ENCODE measurements around the gene RNF34.
A peak's percentile ranks its signal among the peaks of the same experiment; 100 is the strongest.

Gene RNF34

DNA sequence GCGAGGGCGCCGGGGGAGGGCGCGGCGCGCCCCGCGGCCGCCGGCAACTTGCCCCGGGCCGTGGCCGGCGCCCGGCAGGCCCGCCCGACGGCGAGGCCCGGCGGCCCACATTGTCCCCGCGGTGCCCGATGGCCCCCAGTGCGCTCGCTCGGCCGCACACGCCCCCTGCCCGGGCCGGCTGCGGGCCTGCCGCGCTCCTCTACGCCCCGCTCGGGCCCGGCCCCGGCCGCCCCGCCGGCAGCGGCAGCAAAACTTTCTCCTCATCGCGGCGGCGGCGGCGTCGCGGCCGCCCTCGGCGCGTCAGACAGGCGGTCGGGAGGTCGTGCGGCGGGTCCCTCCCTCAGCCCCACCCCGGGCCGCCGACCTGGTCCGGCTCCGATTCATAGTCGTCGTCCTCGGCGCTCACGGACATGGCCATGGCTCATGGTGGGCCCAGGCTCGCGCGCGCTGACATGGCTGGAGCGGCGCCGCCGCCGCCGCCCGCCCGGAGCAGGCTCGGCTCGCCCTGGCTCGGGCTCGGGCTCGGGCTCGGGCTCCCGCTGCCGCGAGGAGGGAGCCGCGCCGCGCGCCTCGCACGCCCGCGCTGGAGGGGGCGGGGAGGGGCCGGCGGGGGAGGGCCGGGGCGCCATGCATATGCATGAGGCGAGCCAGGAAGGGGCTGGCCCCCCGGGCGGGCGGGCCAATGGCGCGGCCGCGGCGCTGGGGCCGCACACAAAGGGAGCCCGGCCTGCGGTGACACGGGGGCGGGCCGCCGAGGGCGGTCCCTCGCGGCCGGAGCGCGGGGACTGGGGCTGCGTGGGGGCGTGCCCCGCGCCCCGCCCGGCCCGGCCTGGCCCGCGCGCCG lies 67.1 kb downstream of the RNF34 start:
- peak; percentile 96 for DNase-seq (ENCODE audit: low spot score)

- peak; percentile 68 for DNase-seq (ENCODE audit: low spot score)
Measured at GRCh38 chr12:121467638-121468498, 68.0 kb downstream of the RNF34 start.

DNA sequence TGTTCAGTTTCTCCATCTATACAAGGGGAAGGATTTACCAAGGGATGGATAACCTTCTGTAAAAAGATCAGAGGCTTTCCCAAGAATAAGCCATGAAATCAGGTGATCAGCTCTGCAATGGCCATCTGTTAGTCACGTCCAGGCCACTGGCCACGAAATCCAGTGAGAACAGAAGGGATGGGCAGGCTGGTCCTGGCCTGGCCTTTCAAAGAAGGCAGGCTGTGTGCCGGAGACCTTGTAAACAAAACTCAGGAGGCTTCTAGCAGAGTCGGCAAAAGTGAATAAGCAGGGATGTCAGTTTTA lies 68.5 kb downstream of the RNF34 start:
- no peak for DNase-seq (ENCODE audit: low spot score)

- DNase-seq (ENCODE audit: low spot score): no peak
Measured at GRCh38 chr12:121470751-121471150, 70.8 kb downstream of the RNF34 start.

DNA sequence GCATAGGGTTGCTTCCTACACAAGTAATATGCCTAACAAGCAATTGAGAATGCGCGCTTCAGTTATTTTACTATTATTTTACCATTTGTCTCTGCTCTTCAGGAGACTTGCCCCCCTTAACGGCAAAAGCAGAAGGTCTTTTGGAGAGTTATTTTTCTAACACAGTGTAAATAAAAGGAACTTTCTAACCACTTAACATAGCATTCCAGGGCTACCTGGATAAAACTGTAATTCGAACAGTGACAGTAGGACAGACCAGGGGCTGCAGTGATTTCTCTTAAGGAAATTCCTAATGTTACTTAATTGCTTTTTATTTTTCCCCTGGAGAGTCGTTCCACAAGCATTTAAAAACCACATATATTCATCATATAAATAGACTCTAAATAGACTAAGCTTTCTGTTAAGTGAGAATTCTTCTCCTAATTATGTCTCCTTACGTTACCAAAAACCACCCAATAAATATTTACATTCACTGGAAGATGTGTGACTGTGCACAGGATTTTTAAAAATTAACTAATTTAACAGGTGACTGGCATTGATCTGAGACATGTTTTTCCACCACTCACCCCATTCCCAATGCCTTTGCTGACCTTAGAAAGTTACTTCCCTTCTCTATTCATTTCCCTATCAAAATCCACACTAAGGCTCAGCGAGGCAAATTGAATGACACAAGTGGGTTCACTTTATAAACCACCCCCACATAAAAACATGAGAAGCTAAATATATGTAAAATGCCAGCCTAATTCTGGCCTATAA lies 72.4 kb downstream of the RNF34 start:
- DNase-seq (ENCODE audit: low spot score): no peak

Data from iPS-NIHi11 (cell line).